Psoas muscle (tissue), 8 donors: ENCODE data around the gene TRPM3. TPM values are rescaled to one million over a fixed set of nuclear protein-coding genes. Genes with fewer than 3 reads are reported as not detected.

ENCODE experiments used
- ATAC-seq, 4 donors: fragments of 200-7000 bp; cut with Tn5 transposase; one replicate each; pipeline ENCODE4 v1.9.1; 2020; ENCODE audit warnings: moderate library complexity in 3 of 4, mild to moderate bottlenecking in 2 of 4
- DNase-seq, 2 donors: peaks; one replicate each; pipeline ENCODE4 v3.0.0-alpha.2; 2020
- H3K27ac ChIP-seq: fragments of 200-600 bp; one replicate; pipeline ENCODE4 v1.8.0; 2022
- H3K27me3 ChIP-seq, 3 donors: fragments of 200-600 bp in 1 of 3; one replicate each; pipeline versions ENCODE4 v1.6.1 to v1.8.0; 2013 to 2022; ENCODE audit warnings: low read length in 2 of 3, mild to moderate bottlenecking in 2 of 3, moderate library complexity in 1 of 3; ENCODE audit not compliant: insufficient read depth in 3 of 3
- H3K36me3 ChIP-seq, 2 donors: fragments of 200-600 bp in 1 of 2; one replicate each; pipeline versions ENCODE4 v1.6.1 to v1.8.0; 2013 to 2022; ENCODE audit warnings: low read depth in 1 of 2, mild to moderate bottlenecking in 1 of 2, moderate library complexity in 1 of 2; ENCODE audit not compliant: insufficient read depth in 1 of 2
- H3K4me1 ChIP-seq: fragments of 200-600 bp; one replicate; pipeline ENCODE4 v1.8.0; 2022
- H3K4me3 ChIP-seq: fragments of 200-600 bp; one replicate; pipeline ENCODE4 v1.8.0; 2022; ENCODE audit warnings: mild to moderate bottlenecking
- H3K9me3 ChIP-seq: fragments of 200-600 bp; one replicate; pipeline ENCODE4 v1.8.0; 2022
- WGBS, 3 donors: extraction: QIAGEN DNeasy Blood & Tissue Kit; methylation state at CpG; one replicate each; pipeline versions ENCODE4 v1.1.6 to v1.1.7; 2013; 5-methylcytosine and 5-hydroxymethylcytosine counted together
- intact Hi-C, 2 donors: fragments of 100-400 bp; cut with DNase I; formaldehyde crosslinking; loops; one replicate each; pipeline versions ENCODE4 v1.11.0 to v1.14.2; 2022
- polyA plus RNA-seq, 3 donors: library from polyadenylated mRNA; stranded (reverse); fragments of 200-250 nt; gene quantifications; one replicate each; pipeline ENCODE4 v1.2.3, GENCODE V29; 2013
- total RNA-seq, 4 donors: library from RNA; stranded (reverse); fragmentation: NEBNext Ultra II Directional in 2 of 4; extraction: Animal tissue kit (Norgen Biotek cat#: 25700) in 2 of 4; gene quantifications; one replicate each; pipeline versions ENCODE4 v1.2.1 to v1.2.4, GENCODE V29; 2021 to 2023
- TF ChIP-seq, protein P1 (sequence below): fragments of 200-600 bp; IDR thresholded peaks from one replicate; pipeline ENCODE4 v1.8.0; 2022; ENCODE audit warnings: antibody characterized with exemption
- donor health status: healthy with polysubstance abuse.
- donor health status: DM: no; HTN: no; CAD: no; lungs with moderate emphysema.
- donor health status: Bipolar disorder and iron deficiency.
- donor health status: healthy.
- donor health status: DM: yes; HTN: yes; CAD: no.
- donor health status: DM: no; HTN: no; CAD: no.
- donor health status: DM: no; HTN: no; CAD: no.
- donor health status: DM: yes; HTN: yes; CAD: no.

TRPM3 gene
- total and polyA plus RNA-seq, 7 donors, result 0.01 to 0.16 (median 0.06) TPM; not detected in 3

DNA sequence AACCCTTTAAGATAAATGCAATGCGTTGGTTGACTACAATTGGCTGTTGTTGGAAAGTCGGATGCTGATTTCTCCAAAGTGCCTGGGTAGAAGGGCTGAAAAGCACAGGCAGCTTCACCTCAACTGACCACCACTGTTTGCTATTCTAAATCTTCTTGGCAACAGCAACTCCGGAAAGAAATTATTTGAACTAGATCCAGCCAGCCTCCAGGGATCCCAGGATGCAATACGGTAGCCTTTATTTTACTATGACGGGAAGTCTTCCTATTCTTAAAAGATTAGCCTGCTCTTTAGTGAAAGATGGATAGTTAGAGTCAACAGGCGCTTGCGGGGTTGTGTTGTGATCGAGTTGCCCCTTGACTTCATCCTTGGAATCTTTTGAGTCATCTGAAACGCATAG is 628.4 kb downstream of the TRPM3 start:
- H3K4me3 ChIP-seq, result no peak overlapping the region
- H3K36me3 ChIP-seq, result no peaks in the 10 kb centered on the region
- intact Hi-C loops, result loop anchor here in 1 of 2 donors (10.0 kb wide), 1 partner anchor 92 kb away; no protein-coding TSS in a partner anchor
- H3K4me1 ChIP-seq, result peaks cover 29% of the 10 kb centered on the region
- 42 to 46% (median 42%) methylated on average over 9 of the region's 9 CpGs for WGBS, 3 donors
- ATAC-seq, result peak in 1 of 4 donors; percentile 28
- H3K27ac ChIP-seq, result no peak overlapping the region
- no peaks in the 10 kb centered on the region for H3K9me3 ChIP-seq
- TF ChIP-seq, protein P1, sequence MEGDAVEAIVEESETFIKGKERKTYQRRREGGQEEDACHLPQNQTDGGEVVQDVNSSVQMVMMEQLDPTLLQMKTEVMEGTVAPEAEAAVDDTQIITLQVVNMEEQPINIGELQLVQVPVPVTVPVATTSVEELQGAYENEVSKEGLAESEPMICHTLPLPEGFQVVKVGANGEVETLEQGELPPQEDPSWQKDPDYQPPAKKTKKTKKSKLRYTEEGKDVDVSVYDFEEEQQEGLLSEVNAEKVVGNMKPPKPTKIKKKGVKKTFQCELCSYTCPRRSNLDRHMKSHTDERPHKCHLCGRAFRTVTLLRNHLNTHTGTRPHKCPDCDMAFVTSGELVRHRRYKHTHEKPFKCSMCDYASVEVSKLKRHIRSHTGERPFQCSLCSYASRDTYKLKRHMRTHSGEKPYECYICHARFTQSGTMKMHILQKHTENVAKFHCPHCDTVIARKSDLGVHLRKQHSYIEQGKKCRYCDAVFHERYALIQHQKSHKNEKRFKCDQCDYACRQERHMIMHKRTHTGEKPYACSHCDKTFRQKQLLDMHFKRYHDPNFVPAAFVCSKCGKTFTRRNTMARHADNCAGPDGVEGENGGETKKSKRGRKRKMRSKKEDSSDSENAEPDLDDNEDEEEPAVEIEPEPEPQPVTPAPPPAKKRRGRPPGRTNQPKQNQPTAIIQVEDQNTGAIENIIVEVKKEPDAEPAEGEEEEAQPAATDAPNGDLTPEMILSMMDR, result no peak
- no peak for DNase-seq
- H3K27me3 ChIP-seq, result no peaks in the 10 kb centered on the region

DNA sequence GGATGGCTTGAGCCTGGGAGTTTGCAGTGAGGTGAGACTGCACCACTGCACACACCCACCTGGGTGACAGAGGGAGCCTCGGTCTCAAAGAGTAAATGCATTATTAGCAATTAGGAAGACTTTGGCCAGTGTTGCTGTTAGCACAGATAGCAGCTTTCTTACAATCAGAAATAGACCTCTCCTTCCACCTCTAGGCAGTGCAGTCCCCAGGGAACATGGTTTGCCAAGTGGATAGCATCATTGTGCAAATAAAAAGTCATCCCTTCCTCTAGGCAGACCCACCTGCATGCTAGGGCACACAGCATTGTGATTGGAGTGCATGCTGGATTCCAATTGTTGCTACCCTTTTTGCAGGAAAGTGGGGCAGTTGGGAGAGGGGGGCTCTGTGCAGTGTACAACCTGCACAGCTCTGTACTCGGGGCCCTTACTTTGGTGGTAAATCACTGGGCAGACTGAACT is 629.1 kb downstream of the TRPM3 start:
- H3K27ac ChIP-seq, result no peak overlapping the region

DNA sequence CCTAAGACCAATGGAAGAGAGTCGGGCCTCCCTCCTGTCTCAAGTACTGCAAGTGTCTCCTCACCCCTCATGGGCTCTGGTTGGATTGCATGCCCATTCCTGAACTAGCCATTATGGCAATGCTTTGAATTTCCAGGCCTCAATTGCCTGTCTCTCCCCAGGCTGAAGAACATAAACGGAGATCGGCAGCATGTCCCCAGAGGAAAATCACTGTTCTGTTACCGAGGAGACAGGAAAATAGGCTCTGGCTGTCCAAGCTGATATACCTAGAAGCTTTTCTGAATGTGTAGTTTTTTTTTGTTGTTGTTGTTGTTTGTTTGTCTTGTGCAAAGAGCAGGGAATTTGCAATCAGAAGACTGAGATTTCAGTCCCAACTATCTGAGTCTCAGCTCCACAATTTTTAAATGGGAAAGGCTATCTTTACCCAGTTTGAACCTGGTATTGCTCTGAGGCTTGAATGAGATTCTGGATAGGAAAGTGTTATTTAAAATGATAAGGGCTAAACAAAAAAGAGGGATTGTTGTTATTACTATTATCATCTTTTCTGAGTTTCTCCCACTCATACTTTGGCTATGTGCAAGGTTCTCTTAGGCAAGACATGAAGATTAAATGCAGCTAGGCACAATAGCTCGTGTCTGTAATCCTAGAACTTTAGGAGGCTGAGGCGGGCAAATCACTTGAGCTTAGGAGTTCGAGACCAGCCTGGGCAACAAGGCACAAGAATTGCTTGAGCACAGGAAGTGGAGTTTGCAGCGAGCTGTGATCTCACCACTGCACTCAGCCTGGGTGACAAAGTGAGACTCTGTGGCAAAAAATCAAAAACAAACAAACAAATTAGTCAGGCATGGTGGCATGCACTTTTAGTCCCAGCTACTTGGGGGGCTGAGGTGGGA is 629.7 kb downstream of the TRPM3 start:
- TF ChIP-seq, protein P1, result no peak
- no peak overlapping the region for H3K4me3 ChIP-seq
- intact Hi-C loops, result loop anchor here in 1 of 2 donors (10.0 kb wide), 1 partner anchor 93 kb away; no protein-coding TSS in a partner anchor
- no peaks in the 10 kb centered on the region for H3K27me3 ChIP-seq
- peaks cover 35% of the 10 kb centered on the region for H3K4me1 ChIP-seq
- DNase-seq (no peak), ATAC-seq (no peak)
- 59 to 77% (median 70%) methylated on average over 8 of the region's 8 CpGs for WGBS, 3 donors
- H3K36me3 ChIP-seq, result no peaks in the 10 kb centered on the region
- H3K27ac ChIP-seq, result no peak overlapping the region
- no peaks in the 10 kb centered on the region for H3K9me3 ChIP-seq

More for the DNA sequence above, 629.1 kb downstream of the TRPM3 start:
- no peak for DNase-seq
- Histone ChIP-seq H3K4me3 (no peak overlapping the region), H3K27me3 (no peaks in the 10 kb centered on the region), H3K9me3 (no peaks in the 10 kb centered on the region), H3K36me3 (no peaks in the 10 kb centered on the region), H3K4me1 (peaks cover 33% of the 10 kb centered on the region)
- no peak for ATAC-seq
- intact Hi-C loops, result loop anchor here in 1 of 2 donors (10.0 kb wide), 1 partner anchor 92 kb away; no protein-coding TSS in a partner anchor
- TF ChIP-seq, protein P1, result no peak
- WGBS, 3 donors, result 50 to 57% (median 53%) methylated on average over 2 of the region's 2 CpGs

DNA sequence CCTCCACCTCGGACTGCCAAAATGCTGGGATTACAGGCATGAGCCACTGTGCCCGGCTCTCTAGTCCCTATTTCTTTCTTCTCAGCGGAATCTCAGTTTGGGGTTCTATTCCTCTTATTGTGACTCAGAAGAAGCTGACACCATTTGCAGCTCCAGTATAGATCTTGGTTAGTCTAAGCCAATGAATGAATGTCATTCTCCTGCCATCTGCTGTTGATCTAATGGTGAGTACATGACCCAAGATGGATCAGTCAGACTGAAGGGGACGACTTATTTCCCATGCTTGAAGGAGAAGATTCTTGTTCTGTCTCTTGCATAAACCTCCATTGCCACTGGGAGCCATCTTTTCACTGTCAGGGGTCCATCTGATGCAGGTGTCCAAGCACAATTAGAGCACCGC is 630.9 kb downstream of the TRPM3 start:
- WGBS, 3 donors, result 85 to 96% (median 95%) methylated on average over 5 of the region's 5 CpGs
- DNase-seq (no peak), ATAC-seq (no peak)
- no peaks in the 10 kb centered on the region for H3K27me3 ChIP-seq
- no peak overlapping the region for H3K4me3 ChIP-seq
- H3K4me1 ChIP-seq, result peaks cover 47% of the 10 kb centered on the region
- no peak overlapping the region for H3K27ac ChIP-seq
- H3K36me3 ChIP-seq, result no peaks in the 10 kb centered on the region
- no peaks in the 10 kb centered on the region for H3K9me3 ChIP-seq
- intact Hi-C loops, result loop anchor here in 1 of 2 donors (10.0 kb wide), 1 partner anchor 94 kb away; no protein-coding TSS in a partner anchor
- TF ChIP-seq, protein P1, result no peak
